HG03439 (cell line): ENCODE results near the gene NT5C1A.

Experiments
- ATAC-seq: cut with Tn5 transposase; IDR thresholded peaks from one replicate; pipeline ENCODE4 v1.9.1; 2021; ENCODE audit warnings: mild to moderate bottlenecking, moderate library complexity; ENCODE audit not compliant: unreplicated experiment

Gene NT5C1A

DNA sequence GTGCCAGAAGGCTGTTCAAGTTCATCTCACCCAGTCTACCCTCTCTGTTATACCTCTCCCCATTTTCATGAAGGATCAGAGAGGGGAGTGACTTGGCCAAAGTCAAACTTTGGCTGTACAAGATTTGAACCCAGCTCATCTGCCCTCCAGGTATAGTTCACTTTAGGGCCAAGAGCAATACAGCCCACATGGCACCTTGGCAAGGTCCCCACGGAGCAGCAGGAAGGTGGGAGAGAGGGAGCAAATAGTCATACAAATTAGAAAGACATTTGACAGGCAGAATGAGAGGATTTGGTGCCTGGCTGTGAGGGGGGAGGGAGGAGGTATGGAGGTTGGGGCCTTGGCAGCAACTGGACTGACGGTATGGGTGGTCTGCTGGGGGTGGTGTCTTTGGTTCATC lies 18.3 kb upstream of the NT5C1A start:
- no peak for ATAC-seq

DNA sequence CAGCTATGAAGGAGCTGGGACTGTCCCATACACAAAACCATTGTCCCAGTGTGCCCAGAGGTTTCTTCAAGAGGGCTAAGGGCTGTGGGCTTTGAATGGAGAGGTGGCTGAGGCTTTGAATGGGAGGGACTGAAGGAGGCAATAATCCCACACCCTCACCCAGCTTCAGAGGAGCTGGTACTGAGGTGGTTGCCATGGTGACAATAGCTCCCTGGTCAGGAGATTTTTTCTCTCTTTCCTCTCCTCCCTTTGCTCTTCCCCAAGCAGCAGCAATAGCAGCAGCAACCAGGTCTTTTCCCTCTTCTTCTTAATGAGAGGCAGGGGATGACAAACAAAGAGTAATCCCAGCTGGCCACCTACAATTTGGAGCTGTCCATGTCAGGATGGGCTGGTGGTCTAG lies 17.7 kb upstream of the NT5C1A start:
- no peak for ATAC-seq

- ATAC-seq: no peak
Measured at GRCh38 chr1:39689214-39689613, 17.3 kb upstream of the NT5C1A start.

- no peak for ATAC-seq
Measured at GRCh38 chr1:39688706-39689105, 16.8 kb upstream of the NT5C1A start.

GRCh38 chr1:39687243-39687642 lies 15.3 kb upstream of the NT5C1A start:
- ATAC-seq: no peak

DNA sequence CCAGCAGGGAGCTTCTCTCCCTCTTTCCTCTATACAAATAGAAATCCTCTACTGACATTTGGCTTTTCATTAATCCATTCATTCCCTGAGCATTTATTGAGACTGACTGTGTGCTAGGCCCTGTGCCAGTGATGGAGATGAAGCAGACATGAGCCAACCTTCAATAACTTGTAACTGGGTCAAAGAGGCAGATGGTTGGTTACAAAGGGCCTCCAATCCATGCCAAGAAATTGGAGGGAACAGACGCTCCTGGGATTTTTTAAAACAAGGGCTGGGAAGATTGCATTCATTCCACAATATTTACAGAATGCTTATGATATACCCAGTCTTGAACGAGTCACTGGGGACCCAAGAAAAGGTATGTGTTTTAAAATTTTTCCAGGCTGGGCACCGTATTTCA lies 13.2 kb upstream of the NT5C1A start:
- no peak for ATAC-seq

DNA sequence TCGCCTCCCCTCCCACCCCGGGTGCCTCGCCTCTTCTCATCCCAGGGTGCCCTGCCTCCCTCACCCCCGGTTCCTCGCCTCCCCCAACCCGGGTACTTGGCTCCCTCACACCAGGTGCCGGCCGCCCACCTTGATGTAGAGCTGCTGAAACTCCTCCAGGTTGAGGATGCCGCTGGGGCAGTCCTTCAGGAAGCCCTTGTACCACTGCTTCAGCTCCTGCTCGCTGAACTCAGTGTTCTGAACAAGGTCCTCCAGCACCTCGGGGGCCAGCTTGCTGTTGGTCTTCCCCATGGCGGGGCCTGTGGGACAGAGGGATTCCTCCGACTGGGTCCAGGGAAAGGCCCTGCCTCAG lies 12.4 kb upstream of the NT5C1A start:
- ATAC-seq: no peak

DNA sequence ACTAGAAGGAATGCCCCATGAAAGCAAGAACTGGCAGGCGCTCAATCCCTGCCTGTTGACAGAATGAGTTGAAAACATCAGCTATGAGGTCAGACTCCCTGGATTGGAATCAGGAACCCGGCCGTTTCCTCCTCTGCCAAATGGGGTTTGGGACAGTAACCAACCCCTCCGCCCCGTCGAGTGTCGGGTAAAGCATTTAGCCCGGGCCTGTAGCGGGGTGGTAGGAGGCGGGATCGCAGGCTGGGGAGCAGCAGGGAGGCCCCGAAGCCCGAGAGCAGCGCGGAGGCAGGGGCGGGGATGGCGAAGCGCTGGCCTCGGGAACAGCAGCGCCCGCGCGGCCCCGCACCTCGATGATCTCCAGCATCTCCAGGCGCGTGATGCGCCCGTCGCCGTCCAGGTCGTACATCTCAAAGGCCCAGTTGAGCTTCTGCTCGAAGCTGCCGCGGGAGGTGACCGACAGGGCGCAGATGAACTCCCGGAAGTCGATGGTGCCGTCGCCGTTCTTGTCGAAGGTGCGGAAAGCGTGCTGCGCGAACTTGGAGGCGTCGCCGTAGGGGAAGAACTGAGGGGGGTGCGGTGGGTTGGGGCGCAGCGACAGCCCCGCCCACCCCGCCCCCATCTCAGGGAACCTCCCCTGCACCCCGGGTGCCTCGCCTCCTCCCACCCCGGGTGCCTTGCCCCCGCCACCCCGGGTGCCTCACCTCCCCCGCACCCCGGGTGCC lies 11.8 kb upstream of the NT5C1A start:
- no peak for ATAC-seq

DNA sequence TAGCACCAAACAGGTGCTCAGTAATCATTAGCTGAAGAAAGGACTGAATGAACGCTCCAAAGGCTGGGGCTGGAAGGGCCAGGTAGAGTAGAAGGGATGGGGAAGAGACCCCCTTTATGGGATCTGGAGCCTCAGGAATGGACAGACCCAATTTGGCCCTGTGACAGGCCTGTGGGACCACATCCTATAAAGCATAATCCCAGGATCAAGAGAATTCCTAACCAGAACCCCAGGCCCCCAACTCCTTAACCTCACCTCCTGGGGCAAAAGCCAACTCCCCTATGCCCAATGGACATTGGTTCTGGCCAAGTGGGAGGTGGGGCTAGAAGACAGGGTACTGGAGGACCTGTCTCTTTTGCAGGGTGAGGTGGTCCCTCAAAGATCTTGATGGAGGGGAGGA lies 10.1 kb upstream of the NT5C1A start:
- ATAC-seq: no peak

- ATAC-seq: no peak
Measured at GRCh38 chr1:39681294-39681693, 9.4 kb upstream of the NT5C1A start.

DNA sequence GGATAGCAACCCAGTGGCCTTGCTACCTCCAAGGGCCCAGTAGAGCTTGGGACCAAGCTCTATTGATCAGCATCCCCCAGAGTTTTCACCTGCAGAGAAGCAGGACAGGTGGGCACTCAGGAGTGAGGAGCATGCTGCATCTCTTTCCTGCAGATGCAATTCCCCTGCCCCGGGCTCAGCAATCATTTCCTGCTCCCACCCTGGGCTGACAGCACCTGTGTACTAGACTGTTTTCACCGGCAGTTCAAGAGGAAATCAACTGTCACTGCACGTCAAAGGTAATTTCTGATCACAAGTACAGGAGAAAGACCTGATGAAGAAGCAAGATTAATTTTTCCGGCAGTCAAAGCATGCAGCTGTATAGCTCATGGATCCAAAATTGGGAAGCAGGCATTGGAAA lies 8.8 kb upstream of the NT5C1A start:
- no peak for ATAC-seq

DNA sequence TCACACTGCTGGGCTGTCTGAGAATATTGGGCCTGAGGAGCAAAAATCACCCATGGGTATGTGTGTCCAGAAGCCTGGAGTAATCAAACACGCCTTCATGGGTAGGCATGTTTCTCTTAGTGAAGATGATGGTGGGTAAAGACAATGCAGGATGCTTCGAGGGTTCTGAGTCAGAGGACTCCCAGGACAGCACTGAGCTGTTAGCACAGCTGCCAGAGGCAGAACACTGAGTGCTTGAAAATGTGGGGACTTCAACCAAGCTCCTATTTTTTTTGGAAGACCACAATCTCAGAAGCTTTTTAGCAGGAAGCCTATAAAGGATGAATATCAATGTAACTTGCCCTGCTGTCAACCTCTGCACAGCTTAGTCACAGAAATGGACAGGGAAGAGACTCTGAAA lies 7.9 kb upstream of the NT5C1A start:
- ATAC-seq: no peak

- no peak for ATAC-seq
Measured at GRCh38 chr1:39678889-39679288, 7.0 kb upstream of the NT5C1A start.

DNA sequence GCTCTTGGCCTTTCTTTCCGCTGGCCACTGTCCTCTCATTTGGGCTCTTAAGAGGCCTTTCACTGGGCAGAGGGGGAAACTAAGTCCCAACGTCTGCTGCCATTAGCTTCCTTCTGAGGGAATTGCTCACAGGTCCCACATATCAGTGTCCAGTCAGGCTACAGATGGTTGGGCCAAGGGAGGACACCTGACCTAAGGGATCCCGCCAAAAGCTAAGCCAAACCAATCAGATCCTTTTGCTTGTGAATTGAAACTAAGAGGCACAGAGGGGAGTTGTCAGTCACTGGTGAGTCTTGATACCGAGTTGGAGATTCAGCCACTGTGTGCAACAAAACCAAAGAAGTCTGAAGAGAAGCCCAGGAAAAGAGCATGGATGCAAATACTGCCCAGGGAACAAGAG lies 5.7 kb upstream of the NT5C1A start:
- no peak for ATAC-seq

GRCh38 chr1:39676948-39677548 lies 5.1 kb upstream of the NT5C1A start:
- ATAC-seq: no peak

DNA sequence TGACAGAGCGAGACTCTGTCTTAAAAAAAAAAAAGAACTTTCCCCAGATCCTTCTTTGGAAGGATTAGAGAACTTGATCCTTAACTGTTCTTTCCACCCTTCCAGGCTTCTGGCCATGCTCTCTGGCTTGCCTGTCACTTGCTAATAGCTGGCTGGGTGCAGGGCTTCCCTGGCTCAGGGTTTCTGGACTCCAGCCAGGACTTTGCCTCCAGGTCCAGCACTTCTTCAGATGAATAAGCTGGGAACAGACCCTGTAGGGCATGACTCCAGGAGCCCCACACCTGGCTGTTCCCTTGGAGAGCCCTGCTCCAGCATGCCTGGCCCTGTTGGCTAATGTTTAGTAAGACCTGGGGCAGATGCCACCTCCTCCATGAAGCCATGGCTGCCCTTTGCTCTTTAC lies 3.3 kb upstream of the NT5C1A start:
- ATAC-seq: no peak

GRCh38 chr1:39673215-39673614 lies 1.3 kb upstream of the NT5C1A start:
- ATAC-seq: no peak

DNA sequence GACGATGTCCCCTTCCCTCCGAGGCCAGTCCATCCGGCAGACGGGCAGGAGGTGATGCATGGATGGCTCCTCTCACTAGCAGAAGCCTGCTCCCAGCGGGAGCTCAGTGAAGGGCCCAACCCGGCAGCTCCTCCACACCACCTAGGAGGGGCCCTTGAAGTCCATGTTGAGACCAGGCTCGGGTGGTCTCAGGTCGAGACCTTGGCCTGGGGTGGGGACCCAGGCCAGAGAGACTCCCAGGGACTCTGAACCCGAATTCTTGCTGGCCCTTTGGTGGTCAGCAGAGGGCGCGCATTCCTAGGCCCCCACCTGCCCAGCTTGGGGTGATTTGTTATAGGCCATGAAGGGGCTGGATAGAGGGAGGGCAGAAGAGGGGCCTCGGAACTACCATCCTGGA lies 642 bp upstream of the NT5C1A start:
- ATAC-seq: no peak

DNA sequence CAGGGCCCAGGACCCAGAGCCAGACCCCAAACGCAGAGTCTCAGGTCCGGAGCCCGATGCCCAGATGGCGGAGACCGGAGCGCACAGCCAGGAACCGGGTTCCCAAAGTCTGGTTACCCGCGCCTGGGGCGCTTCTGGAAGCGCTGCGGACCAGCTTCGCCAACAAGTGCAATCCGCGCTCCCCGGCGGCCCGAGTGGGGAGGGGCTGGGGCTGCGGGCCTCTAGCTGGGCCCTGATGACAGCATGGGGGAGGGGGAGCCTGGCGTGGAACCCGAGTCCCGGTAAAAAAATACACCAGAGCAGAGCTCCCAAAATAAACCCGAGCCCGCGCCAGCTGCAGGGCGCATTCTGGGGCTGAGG lies 494 bp downstream of the NT5C1A start:
- ATAC-seq: no peak

DNA sequence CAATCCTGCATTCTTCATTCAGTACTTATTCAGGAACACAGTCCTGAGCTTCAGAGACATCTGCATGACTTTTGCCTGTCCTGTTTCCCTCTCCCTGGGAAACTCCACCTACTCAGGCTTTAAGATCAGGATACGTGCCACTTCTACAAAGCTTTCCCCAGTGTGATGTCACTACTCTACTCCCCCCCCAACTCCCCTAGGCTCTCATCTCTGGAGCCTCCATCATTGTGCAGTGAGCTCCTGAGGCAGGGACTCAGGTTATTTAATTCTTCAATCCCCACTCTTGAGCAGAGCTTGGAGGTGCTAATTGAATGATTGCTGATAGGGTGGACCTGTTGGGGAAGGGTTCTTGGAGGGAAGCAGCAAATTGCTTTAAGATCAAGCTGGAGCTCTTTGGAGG lies 1.2 kb downstream of the NT5C1A start:
- no peak for ATAC-seq

GRCh38 chr1:39668894-39669293 lies 3.0 kb downstream of the NT5C1A start:
- no peak for ATAC-seq

DNA sequence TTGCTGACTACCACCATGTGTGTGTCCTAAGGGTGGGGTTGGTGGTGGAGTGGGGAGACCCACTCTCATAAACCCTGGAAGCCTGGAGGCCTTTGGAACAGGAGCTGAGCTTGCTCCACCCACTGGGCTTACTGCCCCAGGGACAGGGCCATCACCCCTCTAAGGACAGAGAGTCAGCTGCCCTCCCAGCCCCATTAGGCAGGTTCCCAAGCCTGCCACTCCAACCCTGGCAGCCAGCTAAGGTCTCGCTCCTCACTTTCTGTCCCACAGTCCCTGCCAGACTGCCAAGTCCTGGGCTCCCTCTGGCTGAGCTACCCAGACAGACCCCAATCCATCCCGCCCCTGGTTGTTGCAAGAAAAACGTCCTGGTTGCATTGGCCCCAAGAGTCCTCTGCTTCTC lies 3.8 kb downstream of the NT5C1A start:
- no peak for ATAC-seq

DNA sequence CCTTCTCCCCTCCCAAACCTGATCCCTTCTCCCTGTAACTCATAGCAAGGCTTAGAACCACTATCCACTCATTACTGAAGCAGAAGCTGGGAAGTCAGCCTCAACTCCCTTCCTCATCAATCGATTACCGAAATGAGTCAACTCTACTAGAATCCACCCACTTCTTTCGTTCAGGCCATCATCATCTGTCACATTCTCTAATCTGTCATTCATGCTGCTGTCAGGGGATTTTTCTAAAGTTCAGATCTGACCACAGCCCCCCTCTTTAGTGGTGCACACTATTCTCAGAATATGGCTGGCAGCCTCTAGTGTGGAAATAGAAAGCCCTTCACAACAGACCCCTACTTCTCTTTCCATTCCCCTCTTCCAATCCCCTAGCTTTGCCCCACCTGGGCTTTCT lies 5.1 kb downstream of the NT5C1A start:
- peak; percentile 76 for ATAC-seq
